ENCODE results near the gene PPP6R3.

The PPP6R3 gene

DNA sequence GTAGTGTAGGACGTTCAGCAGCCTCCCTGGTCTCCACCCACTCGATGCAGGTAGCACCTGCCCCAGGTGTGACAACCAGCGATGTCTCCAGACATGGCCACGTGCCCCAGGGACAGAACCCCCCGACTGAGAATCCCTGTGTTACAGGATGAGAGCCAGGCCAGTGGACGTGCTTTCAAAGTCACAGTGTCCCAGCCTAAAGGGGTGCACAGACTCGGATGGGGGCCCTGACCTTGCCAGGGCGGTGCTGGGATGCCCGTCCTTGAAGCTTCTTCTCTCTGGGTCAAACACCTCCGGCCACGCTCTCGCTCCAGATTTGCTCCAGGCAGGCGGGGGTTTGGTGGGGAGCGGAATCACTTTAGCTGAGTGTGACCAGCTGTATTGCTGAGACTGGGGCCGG lies 200.5 kb downstream of the PPP6R3 start:
- Histone ChIP-seq H3K27ac (ENCODE audit: low read depth, low read length) (no peak overlapping the region), H3K4me1 (ENCODE audit: control insufficient read depth, insufficient read depth, low read length) (no peaks in the 10 kb centered on the region), H3K4me3 (ENCODE audit: low read depth, low read length) (no peak overlapping the region), H3K9ac (ENCODE audit: low read depth, low read length) (no peak overlapping the region), H3K27me3 (ENCODE audit: control insufficient read depth, insufficient read depth, low read length) (no peaks in the 10 kb centered on the region), H3K36me3 (ENCODE audit: control insufficient read depth, insufficient read depth, low read length) (no peaks in the 10 kb centered on the region), H3K9me3 (ENCODE audit: control insufficient read depth, insufficient read depth, low read length) (no peaks in the 10 kb centered on the region)

DNA sequence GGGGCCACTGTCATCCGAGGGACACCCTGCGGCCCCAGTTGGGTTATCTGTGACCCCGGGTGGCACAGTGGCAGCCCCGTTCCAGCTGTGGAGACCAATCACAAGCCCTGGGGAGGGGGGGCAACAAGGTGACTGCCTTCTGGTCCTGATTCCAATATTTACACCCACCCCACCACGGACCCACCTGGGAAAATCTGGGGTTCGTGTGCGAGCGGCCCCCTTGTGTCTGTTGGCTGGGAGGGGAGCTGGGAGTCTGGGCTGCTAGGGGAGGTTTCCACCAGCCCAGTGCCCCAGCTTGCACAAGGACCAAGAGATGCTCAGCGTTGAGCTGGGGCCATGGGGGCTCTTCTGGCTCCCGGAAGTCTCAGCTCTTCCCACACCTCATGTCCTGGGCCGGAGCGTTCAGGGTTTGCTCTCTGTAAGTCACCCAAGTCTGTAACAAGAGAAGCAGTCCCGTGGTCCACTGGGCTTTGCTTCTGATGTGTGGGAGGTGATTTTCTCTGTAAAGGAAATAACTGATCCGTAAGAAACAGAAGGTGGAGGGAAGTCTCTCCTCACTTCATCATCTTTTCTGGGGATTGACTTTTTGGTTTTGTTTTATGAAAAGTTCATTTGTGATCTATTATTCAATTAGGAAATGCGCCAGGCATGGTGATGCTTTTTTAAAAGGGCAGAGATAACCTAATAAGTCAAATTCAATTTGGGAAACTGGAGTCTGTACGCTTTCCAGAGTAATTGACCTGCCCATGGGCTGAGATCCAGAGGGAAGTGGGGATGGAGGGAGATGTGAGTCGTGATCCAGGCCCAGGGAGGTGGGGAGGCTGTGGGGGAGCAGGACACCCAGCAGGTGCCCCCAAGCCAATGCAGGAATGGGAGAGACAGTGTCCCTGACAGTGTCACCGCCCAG lies 201.4 kb downstream of the PPP6R3 start:
- Histone ChIP-seq H3K27ac (ENCODE audit: low read depth, low read length) (no peak overlapping the region), H3K4me1 (ENCODE audit: control insufficient read depth, insufficient read depth, low read length) (no peaks in the 10 kb centered on the region), H3K9ac (ENCODE audit: low read depth, low read length) (no peak overlapping the region), H3K27me3 (ENCODE audit: control insufficient read depth, insufficient read depth, low read length) (no peaks in the 10 kb centered on the region), H3K4me3 (ENCODE audit: low read depth, low read length) (no peak overlapping the region), H3K36me3 (ENCODE audit: control insufficient read depth, insufficient read depth, low read length) (no peaks in the 10 kb centered on the region), H3K9me3 (ENCODE audit: control insufficient read depth, insufficient read depth, low read length) (no peaks in the 10 kb centered on the region)

DNA sequence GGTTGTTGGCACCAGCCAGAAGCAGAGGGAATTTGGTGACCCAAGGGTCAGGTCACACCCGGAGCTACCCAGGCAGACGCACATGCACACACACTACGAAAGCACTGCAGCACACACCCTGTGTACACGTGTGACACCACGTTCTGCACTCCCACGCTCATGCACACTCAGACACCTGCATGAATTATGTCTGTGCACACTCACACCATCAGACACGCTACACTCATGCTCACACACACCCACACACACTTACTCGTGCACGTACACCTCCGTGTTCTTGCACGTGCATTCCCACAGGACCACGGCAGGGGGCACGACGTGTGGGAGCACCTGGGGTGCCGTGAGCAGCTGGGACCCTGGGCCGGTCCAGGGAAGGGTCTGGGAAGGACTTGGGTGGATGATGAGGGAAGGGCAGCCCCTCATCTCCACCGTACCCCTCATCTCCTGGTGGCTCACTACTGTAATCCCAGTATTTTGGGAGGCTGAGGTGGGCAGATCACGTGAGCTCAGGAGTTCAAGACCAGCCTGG lies 203.0 kb downstream of the PPP6R3 start:
- Histone ChIP-seq H3K36me3 (ENCODE audit: control insufficient read depth, insufficient read depth, low read length) (no peaks in the 10 kb centered on the region), H3K27me3 (ENCODE audit: control insufficient read depth, insufficient read depth, low read length) (no peaks in the 10 kb centered on the region)

DNA sequence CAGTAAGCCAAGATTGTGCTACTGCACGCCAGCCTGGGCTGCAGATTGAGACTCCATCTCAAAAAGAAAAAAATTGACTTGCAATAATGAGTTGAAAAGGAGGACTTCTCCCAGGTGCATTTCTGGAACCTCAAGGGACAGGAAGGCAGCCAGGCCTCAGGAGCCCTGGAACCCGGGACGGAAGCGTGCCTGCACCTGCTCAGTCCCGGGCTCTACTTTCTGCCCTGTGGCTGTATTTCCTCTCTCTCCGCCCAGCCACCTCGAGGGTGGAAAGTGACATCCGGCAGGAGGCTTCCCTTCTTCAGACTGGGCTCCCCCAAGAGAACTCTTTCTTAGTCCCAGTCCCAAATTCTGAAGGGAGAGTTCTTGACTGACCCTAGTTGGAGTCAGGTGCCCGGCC lies 203.6 kb downstream of the PPP6R3 start:
- Histone ChIP-seq H3K9me3 (ENCODE audit: control insufficient read depth, insufficient read depth, low read length) (no peaks in the 10 kb centered on the region), H3K27me3 (ENCODE audit: control insufficient read depth, insufficient read depth, low read length) (no peaks in the 10 kb centered on the region), H3K4me3 (ENCODE audit: low read depth, low read length) (no peak overlapping the region), H3K36me3 (ENCODE audit: control insufficient read depth, insufficient read depth, low read length) (no peaks in the 10 kb centered on the region), H3K4me1 (ENCODE audit: control insufficient read depth, insufficient read depth, low read length) (no peaks in the 10 kb centered on the region), H3K27ac (ENCODE audit: low read depth, low read length) (no peak overlapping the region), H3K9ac (ENCODE audit: low read depth, low read length) (no peak overlapping the region)

More for the DNA sequence above, 203.0 kb downstream of the PPP6R3 start:
- Histone ChIP-seq H3K9me3 (ENCODE audit: control insufficient read depth, insufficient read depth, low read length) (no peaks in the 10 kb centered on the region), H3K4me3 (ENCODE audit: low read depth, low read length) (no peak overlapping the region), H3K27ac (ENCODE audit: low read depth, low read length) (no peak overlapping the region), H3K4me1 (ENCODE audit: control insufficient read depth, insufficient read depth, low read length) (no peaks in the 10 kb centered on the region), H3K9ac (ENCODE audit: low read depth, low read length) (no peak overlapping the region)

DNA sequence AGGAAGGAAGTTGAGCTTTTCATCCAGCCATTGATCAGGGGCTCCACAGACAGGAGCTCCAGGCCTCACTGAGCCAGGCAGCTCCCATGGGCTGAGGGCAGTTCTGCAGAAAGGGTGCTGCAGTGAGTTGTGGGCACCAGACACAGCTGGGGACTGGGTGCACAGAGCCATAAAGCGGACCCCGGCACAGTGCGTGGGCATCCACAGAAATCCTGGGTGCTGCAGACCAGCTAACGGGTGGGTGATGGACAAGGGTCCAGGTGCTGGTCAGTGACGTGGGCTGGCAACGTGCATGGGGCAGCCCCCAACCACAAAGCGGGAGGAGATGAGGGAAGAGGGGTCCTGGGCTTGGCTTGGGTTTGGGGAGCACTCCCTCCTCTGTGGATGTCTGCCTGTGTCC lies 204.4 kb downstream of the PPP6R3 start:
- H3K4me3 ChIP-seq (ENCODE audit: low read depth, low read length), result no peak overlapping the region
- no peaks in the 10 kb centered on the region for H3K4me1 ChIP-seq (ENCODE audit: control insufficient read depth, insufficient read depth, low read length)
- no peaks in the 10 kb centered on the region for H3K9me3 ChIP-seq (ENCODE audit: control insufficient read depth, insufficient read depth, low read length)
- no peaks in the 10 kb centered on the region for H3K27me3 ChIP-seq (ENCODE audit: control insufficient read depth, insufficient read depth, low read length)
- H3K9ac ChIP-seq (ENCODE audit: low read depth, low read length), result no peak overlapping the region
- no peak overlapping the region for H3K27ac ChIP-seq (ENCODE audit: low read depth, low read length)
- H3K36me3 ChIP-seq (ENCODE audit: control insufficient read depth, insufficient read depth, low read length), result no peaks in the 10 kb centered on the region

All from HUES48 (cell line).